DOHH2 (cell line): ENCODE measurements around the gene TXLNG.

Experiments used
- CTCF ChIP-seq: fragments of 200-600 bp; sonication (generic); IDR thresholded peaks from one replicate; pipeline ENCODE4 v1.5.1; 2014; ENCODE audit warnings: antibody characterized with exemption, mild to moderate bottlenecking, low read depth, low read length; ENCODE audit not compliant: poor library complexity, severe bottlenecking
- EZH2phosphoT487 ChIP-seq: fragments of 200-600 bp; sonication (generic); IDR thresholded peaks from 2 replicates; pipeline ENCODE4 v1.6.1; 2017; ENCODE audit warnings: borderline replicate concordance, mild to moderate bottlenecking, antibody characterized with exemption, low read length, moderate library complexity, mixed read lengths

DNA sequence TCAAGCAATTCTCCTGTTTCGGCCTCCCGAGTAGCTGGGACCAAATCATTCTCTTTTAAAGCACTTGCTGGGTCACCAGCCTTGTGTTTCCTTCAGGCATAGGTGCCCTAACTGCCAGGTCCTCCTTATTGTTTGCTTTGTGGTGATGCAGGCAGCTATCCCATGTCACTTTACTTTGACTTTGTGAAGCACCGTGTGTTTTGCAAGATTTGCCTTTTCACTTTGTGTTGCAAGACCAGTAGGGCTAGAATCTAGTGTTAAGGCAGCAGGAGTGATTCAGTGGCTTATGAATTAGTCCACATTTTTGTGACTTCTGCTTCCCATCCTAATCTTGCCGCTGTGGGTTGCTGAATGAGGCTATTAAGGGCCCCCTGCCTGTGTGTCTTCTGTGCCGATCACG, 46.7 kb upstream of the TXLNG start:
- TF ChIP-seq CTCF, result no peak
- no peak for TF ChIP-seq EZH2phosphoT487
